ENCODE data around the gene RANBP3. TPM values are rescaled to one million over a fixed set of nuclear protein-coding genes. Genes with fewer than 3 reads are reported as not detected.
A peak's percentile ranks its signal among the peaks of the same experiment; 100 is the strongest.

RANBP3 gene
- total RNA-seq, 2 experiments from 2014 or later, result 74.3 to 90.2 TPM

DNA sequence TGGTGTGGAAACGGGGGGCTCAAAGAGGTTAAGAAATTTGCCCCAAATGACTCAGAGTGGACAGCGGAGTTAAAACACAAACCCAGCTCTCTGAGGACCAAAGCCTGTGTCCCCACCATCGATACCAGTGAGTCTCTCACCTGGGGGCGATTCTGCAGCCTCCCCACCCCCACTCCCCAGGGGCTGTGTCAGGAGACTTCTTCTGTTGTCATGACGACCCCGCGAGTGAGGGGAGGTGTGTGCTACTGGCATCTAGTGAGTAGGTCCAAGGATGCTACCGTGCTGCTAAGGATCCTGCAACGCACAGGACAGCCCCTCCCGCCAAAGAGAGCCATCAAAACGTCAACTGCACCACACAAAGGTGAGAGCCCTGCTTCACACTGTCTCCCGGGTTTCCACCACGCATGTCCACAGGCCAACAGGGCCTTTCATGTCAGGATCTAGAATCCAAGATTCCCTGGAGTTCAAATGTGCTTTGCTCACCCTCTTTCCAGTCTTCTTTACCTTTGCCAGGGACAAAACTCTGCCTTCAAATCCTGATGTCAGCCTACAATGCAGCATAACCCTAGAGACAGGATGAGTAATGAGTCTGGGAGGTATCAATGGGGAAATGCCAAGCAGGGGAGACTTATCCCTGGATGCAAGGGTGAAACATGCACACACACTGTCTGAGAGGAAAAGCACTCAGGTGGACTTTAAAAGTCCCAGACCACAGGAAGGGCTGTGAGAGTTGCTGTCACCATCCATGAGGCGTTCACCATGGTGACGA lies 3.9 kb downstream of the RANBP3 start:
- Histone ChIP-seq H4K20me1 (ENCODE audit: insufficient read depth, low read length) (peaks cover 34% of the 10 kb centered on the region; the same call in 1 of the 2 replicates), H3K9me2 (ENCODE audit: insufficient read depth, low read length) (no peaks in the 10 kb centered on the region), H3K4me2 (ENCODE audit: low read length) (peak overlapping the region; percentile 97), H3K27ac (ENCODE audit: low read depth, low read length, poor library complexity, severe bottlenecking) (no peak overlapping the region), H2AFZ (ENCODE audit: low read length) (no peak overlapping the region), H3K36me3 (ENCODE audit: insufficient read depth, low read length) (peaks cover 73% of the 10 kb centered on the region), H3K4me1 (ENCODE audit: insufficient read depth, low read length, poor library complexity, severe bottlenecking) (peaks cover 39% of the 10 kb centered on the region), H3K9me3 (ENCODE audit: low read length) (no peaks in the 10 kb centered on the region), H3K79me2 (ENCODE audit: insufficient read depth, low read depth, low read length) (peaks cover 96% of the 10 kb centered on the region), H3K4me3 (ENCODE audit: low read depth, low read length, poor library complexity, severe bottlenecking) (peak overlapping the region; percentile 54)
- ChIA-PET POLR2A (no interaction called here), CTCF (ENCODE audit: unreplicated experiment) (no interaction called here)
- no peak for DNase-seq (ENCODE audit: low spot score)
- no TSS peak for BruUV-seq (replicated peaks)
- intact Hi-C loops (cut with micrococcal nuclease; ENCODE audit: unreplicated experiment), result loop anchor here (10.0 kb wide), 1 partner anchor 349 kb away; the partner anchor contains the start of genes SAFB and SAFB2
- TF ChIP-seq CTCF (conservative IDR thresholded peaks at IDR 0.05; ENCODE audit: low read length) (no peak), EZH2phosphoT487 (IDR thresholded peaks at IDR 0.05; ENCODE audit: borderline replicate concordance, low read depth, low read length) (no peak)

DNA sequence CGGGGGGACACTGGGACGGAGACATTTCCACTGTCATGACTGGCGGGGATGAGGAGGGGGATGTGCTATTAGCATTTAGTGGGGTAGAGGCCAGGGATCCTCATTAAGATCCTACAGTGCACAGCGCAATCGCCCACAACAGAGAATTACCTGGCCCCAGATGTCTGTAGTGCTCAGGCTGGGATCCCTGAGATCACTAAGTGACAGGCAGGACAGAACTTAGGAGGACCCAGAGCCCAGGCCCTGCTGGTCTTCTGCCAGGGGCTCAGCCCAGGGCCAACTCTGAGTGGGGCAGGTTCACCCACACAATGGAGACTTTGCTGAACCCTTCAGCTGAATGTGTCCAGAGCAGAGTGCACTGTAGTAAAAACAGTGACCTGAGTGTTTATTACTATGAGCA lies 4.6 kb downstream of the RANBP3 start:
- H3K4me1 ChIP-seq (ENCODE audit: insufficient read depth, low read length, poor library complexity, severe bottlenecking), result peaks cover 46% of the 10 kb centered on the region
- peaks cover 80% of the 10 kb centered on the region for H3K36me3 ChIP-seq (ENCODE audit: insufficient read depth, low read length)
- TF ChIP-seq EZH2phosphoT487 (IDR thresholded peaks at IDR 0.05; ENCODE audit: borderline replicate concordance, low read depth, low read length) (no peak), CTCF (conservative IDR thresholded peaks at IDR 0.05; ENCODE audit: low read length) (no peak)
- DNase-seq (ENCODE audit: low spot score), result no peak
- BruUV-seq (replicated peaks), result no TSS peak
- intact Hi-C loops (cut with micrococcal nuclease; ENCODE audit: unreplicated experiment), result loop anchor here (10.0 kb wide), 1 partner anchor 349 kb away; the partner anchor contains the start of genes SAFB and SAFB2
- H3K27ac ChIP-seq (ENCODE audit: low read depth, low read length, poor library complexity, severe bottlenecking), result no peak overlapping the region
- no peak overlapping the region for H2AFZ ChIP-seq (ENCODE audit: low read length)
- H3K4me2 ChIP-seq (ENCODE audit: low read length), result no peak overlapping the region
- ChIA-PET CTCF (ENCODE audit: unreplicated experiment) (no interaction called here), POLR2A (no interaction called here)
- H3K9me2 ChIP-seq (ENCODE audit: insufficient read depth, low read length), result no peaks in the 10 kb centered on the region
- H4K20me1 ChIP-seq (ENCODE audit: insufficient read depth, low read length), result peaks cover 38% of the 10 kb centered on the region; the same call in 1 of the 2 replicates
- H3K4me3 ChIP-seq (ENCODE audit: low read depth, low read length, poor library complexity, severe bottlenecking), result no peak overlapping the region
- no peaks in the 10 kb centered on the region for H3K9me3 ChIP-seq (ENCODE audit: low read length)
- peaks cover 96% of the 10 kb centered on the region for H3K79me2 ChIP-seq (ENCODE audit: insufficient read depth, low read depth, low read length)

- CTCF ChIA-PET (ENCODE audit: unreplicated experiment), result no interaction called here
- TF ChIP-seq EZH2phosphoT487 (IDR thresholded peaks at IDR 0.05; ENCODE audit: borderline replicate concordance, low read depth, low read length), result no peak
- no peak for TF ChIP-seq CTCF (conservative IDR thresholded peaks at IDR 0.05; ENCODE audit: low read length)
- no peak overlapping the region for H3K27ac ChIP-seq (ENCODE audit: low read depth, low read length, poor library complexity, severe bottlenecking)
- intact Hi-C loops (cut with micrococcal nuclease; ENCODE audit: unreplicated experiment), result loop anchor here (10.0 kb wide), 1 partner anchor 348 kb away; the partner anchor contains the start of genes SAFB and SAFB2
- H3K36me3 ChIP-seq (ENCODE audit: insufficient read depth, low read length), result peaks cover 88% of the 10 kb centered on the region
- H3K4me1 ChIP-seq (ENCODE audit: insufficient read depth, low read length, poor library complexity, severe bottlenecking), result peaks cover 56% of the 10 kb centered on the region
- no peak overlapping the region for H2AFZ ChIP-seq (ENCODE audit: low read length)
- peaks cover 47% of the 10 kb centered on the region; the same call in 1 of the 2 replicates for H4K20me1 ChIP-seq (ENCODE audit: insufficient read depth, low read length)
- no TSS peak for BruUV-seq (replicated peaks)
- H3K9me3 ChIP-seq (ENCODE audit: low read length), result no peaks in the 10 kb centered on the region
- no peak overlapping the region for H3K4me3 ChIP-seq (ENCODE audit: low read depth, low read length, poor library complexity, severe bottlenecking)
- DNase-seq (ENCODE audit: low spot score), result no peak
- H3K9me2 ChIP-seq (ENCODE audit: insufficient read depth, low read length), result no peaks in the 10 kb centered on the region
- H3K4me2 ChIP-seq (ENCODE audit: low read length), result no peak overlapping the region
- POLR2A ChIA-PET, result no interaction called here
- peaks cover 100% of the 10 kb centered on the region for H3K79me2 ChIP-seq (ENCODE audit: insufficient read depth, low read depth, low read length)
These were observed 5.6 kb downstream of the RANBP3 start for GRCh38 chr19:5972355-5972731.
